Amygdala (tissue), 56 donors: ENCODE measurements around the gene FADS1.

Source experiments
- DNase-seq, 56 donors: peaks; one replicate each; lab custom pipeline; 2025; lab: John Stamatoyannopoulos, UW

The FADS1 gene

DNA sequence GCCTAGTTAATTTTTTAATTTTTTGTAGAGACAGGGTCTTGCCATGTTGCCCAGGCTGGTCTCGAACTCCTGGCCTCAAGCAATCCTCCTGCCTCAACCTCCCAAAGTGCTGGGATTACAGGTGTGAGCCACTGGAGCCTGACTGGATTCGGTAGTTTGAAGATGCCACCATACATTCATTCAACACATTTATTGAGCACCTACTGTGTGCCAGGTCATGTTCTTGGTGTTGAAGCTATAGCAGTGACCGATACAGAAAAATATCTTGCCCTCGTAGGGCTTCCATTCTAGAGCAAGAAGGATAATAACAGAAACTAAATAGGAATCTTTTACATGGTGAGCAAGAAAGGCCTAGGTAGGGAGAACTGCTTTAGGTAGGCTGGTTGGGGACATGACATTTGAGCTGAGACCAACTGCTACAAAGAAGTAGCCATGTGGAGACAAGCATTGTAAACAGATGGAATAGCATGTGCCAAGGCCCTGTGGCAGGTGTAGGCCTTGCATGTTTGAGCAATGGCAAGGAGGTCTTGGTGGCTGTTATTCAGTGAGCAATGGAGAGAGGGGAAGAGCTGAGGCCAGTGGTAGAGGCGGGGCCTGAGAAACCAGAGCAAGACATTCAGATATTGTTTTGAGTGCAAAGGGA lies 66.1 kb downstream of the FADS1 start:
- DNase-seq, result no peak
